K562 (cell line): Measurements from ENCODE around the gene HEMGN. TPM values are rescaled to one million over a fixed set of nuclear protein-coding genes. Genes with fewer than 3 reads are reported as not detected.

Experiments used
- ATF7 ChIP-seq: fragments of 450-650 bp; IDR thresholded peaks from 2 replicates; pipeline ENCODE4 v1.7.1; 2014; ENCODE audit warnings: mild to moderate bottlenecking, moderate library complexity
- FOXA1 ChIP-seq: fragments of 450-650 bp; IDR thresholded peaks from 2 replicates; pipeline ENCODE4 v1.6.1; 2016; ENCODE audit warnings: mild to moderate bottlenecking, borderline replicate concordance
- FOXJ2 ChIP-seq: fragments of 200-800 bp; sonication (Bioruptor generic); IDR thresholded peaks from 2 replicates; pipeline ENCODE4 v1.6.1; 2016; ENCODE audit warnings: missing genetic modification characterization, missing compliant biosample characterization
- GABPA ChIP-seq: fragments of 200-800 bp; sonication (Bioruptor generic); conservative IDR thresholded peaks from 2 replicates; pipeline ENCODE4 v1.6.1; 2016; ENCODE audit warnings: low read depth, missing genetic modification characterization, missing compliant biosample characterization
- HDAC6 ChIP-seq: IDR thresholded peaks from 2 replicates; pipeline ENCODE4 v1.6.1; 2012; ENCODE audit warnings: low read depth, mild to moderate bottlenecking, control low read depth, inconsistent platforms, low read length, moderate library complexity
- NCOR1 ChIP-seq: fragments of 450-650 bp; IDR thresholded peaks from 2 replicates; pipeline ENCODE4 v1.6.1; 2016; ENCODE audit warnings: mild to moderate bottlenecking, moderate library complexity
- NR1H2 ChIP-seq: sonication (generic); formaldehyde crosslinking; IDR thresholded peaks from 2 replicates; pipeline ENCODE4 v1.4.0; 2020; ENCODE audit warnings: mild to moderate bottlenecking, missing genetic modification reagents
- POLR2AphosphoS2 ChIP-seq: IDR thresholded peaks from 2 replicates; pipeline ENCODE4 v1.6.1; 2012; ENCODE audit warnings: low read length, improper control_type of control experiment
- POLR2AphosphoS5 ChIP-seq: IDR thresholded peaks from 2 replicates; pipeline ENCODE4 v1.6.1; 2011; ENCODE audit warnings: mild to moderate bottlenecking, low read depth, low read length, moderate library complexity; ENCODE audit not compliant: control insufficient read depth, insufficient read depth
- RB1 ChIP-seq: fragments of 450-650 bp; IDR thresholded peaks from 2 replicates; pipeline ENCODE4 v1.6.1; 2017; ENCODE audit warnings: low read depth, mild to moderate bottlenecking
- RBM14 ChIP-seq: fragments of 200-400 bp; formaldehyde crosslinking; IDR thresholded peaks from 2 replicates; pipeline ENCODE4 v1.6.1; 2018; ENCODE audit warnings: low read depth, mild to moderate bottlenecking, low read length, moderate library complexity, borderline replicate concordance; ENCODE audit not compliant: insufficient read depth
- SMARCA5 ChIP-seq: fragments of 450-650 bp; IDR thresholded peaks from 2 replicates; pipeline ENCODE4 v1.6.1; 2016
- SRSF7 ChIP-seq: fragments of 200-400 bp; formaldehyde crosslinking; optimal IDR thresholded peaks from 2 replicates; pipeline ENCODE3; 2017; ENCODE audit warnings: mild to moderate bottlenecking, low read depth, low read length
- STAT5A ChIP-seq: IDR thresholded peaks from 2 replicates; pipeline ENCODE4 v1.6.1; 2012; ENCODE audit warnings: low read length, inconsistent platforms, borderline replicate concordance
- TEAD1 ChIP-seq, 2 experiments: fragments of 450-650 bp in 1 of 2; sonication (generic) in 1 of 2; formaldehyde crosslinking; IDR thresholded peaks; 2 replicates each; pipeline versions ENCODE4 v1.4.0 to v1.8.0; 2020 to 2022; ENCODE audit warnings: mild to moderate bottlenecking in 2 of 2, missing genetic modification reagents in 1 of 2
- ZBED1 ChIP-seq: IDR thresholded peaks from 2 replicates; pipeline ENCODE4 v1.6.1; 2014
- ZNF354B ChIP-seq: fragments of 250-450 bp; sonication (Bioruptor Pico); IDR thresholded peaks from 2 replicates; pipeline ENCODE4 v1.4.0; 2020
- ZNF431 ChIP-seq: sonication (generic); formaldehyde crosslinking; IDR thresholded peaks from 2 replicates; pipeline ENCODE4 v1.8.0; 2022; ENCODE audit warnings: mild to moderate bottlenecking, missing genetic modification reagents
- polyA plus RNA-seq, 8 experiments: library from polyadenylated mRNA; depleted of rRNA in 4 of 8; stranded (reverse) in 5 of 8; unstranded in 3 of 8; fragments of >200 nt; fragmentation: Nextera tagmentation in 2 of 8; fragmentation: Illumina TruSeq in 1 of 8; extraction: Ambion mirVana in 2 of 8; extraction: Trizol in 1 of 8; gene quantifications; 2 replicates each; pipeline versions ENCODE4 v1.2.1 to v1.2.3, GENCODE V29; 2011 to 2014; ENCODE audit warnings: inconsistent platforms in 1 of 8, missing spikeins in 1 of 8
- total RNA-seq, 7 experiments: library from RNA; depleted of rRNA in 6 of 7; stranded (reverse); fragments of >200 nt in 6 of 7; fragmentation: Illumina TruSeq in 2 of 7; extraction: Trizol in 2 of 7; gene quantifications; 2 replicates each; pipeline versions ENCODE4 v1.2.1 to v1.2.3, GENCODE V29; 2011 to 2021; ENCODE audit warnings: low replicate concordance in 1 of 7
- TF ChIP-seq, protein P1 (sequence below): fragments of 450-650 bp; conservative IDR thresholded peaks from 2 replicates; pipeline ENCODE4 v1.6.1; 2016; ENCODE audit warnings: missing genetic modification characterization, low read depth, mild to moderate bottlenecking, control low read depth, missing compliant biosample characterization
- TF ChIP-seq, protein P2 (sequence below): fragments of 200-800 bp; sonication (Bioruptor generic); IDR thresholded peaks from 2 replicates; pipeline ENCODE4 v1.6.1; 2016; ENCODE audit warnings: missing genetic modification characterization, missing compliant biosample characterization
- TF ChIP-seq, protein P3 (sequence below): fragments of 450-650 bp; IDR thresholded peaks from 2 replicates; pipeline ENCODE4 v1.7.1; 2018; ENCODE audit warnings: mild to moderate bottlenecking, low read depth; ENCODE audit not compliant: partially characterized antibody

Gene HEMGN
- total and polyA plus RNA-seq, 9 of the 15 experiments (the other 6 are each of a cell fraction or from before 2014, with no cell fraction given): 56.3 to 258 (median 137) TPM

DNA sequence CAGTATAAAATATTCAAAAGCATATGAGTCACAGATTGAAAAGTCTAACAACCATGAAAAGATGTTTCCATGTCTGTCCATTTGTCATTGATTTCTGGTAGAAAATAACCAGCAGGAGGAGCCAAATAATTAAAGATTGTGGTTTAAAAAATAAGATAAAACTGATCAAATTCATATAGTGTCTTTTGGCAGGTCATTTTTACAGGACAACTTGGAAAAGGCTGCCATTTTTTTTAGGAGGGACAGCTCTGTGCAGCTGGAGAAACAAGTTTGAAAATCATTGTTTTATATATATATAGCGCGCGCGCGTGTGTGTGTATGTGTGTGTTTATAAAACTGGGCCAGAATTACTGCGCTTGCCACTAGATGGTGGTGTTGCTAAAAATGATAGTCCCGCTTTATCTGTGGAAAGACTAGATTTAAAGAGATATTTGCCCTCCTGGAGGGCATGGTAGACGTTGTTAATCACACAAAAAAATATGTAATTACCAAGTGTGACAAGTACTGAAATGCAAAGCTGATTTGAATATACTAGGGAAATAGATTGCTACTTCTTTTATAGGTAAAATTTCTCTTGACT is 14.4 kb downstream of the HEMGN start (continued):
- TF ChIP-seq, protein P1, sequence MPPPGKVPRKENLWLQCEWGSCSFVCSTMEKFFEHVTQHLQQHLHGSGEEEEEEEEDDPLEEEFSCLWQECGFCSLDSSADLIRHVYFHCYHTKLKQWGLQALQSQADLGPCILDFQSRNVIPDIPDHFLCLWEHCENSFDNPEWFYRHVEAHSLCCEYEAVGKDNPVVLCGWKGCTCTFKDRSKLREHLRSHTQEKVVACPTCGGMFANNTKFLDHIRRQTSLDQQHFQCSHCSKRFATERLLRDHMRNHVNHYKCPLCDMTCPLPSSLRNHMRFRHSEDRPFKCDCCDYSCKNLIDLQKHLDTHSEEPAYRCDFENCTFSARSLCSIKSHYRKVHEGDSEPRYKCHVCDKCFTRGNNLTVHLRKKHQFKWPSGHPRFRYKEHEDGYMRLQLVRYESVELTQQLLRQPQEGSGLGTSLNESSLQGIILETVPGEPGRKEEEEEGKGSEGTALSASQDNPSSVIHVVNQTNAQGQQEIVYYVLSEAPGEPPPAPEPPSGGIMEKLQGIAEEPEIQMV (tag): no peak
- TF ChIP-seq POLR2AphosphoS2 (no peak), ZBED1 (no peak), TEAD1 (CRISPR knock-in tag; IDR thresholded peaks at IDR 0.05) (no peak), GABPA (tag) (no peak), HDAC6 (no peak), ZNF431 (no peak), SMARCA5 (no peak), NR1H2 (CRISPR knock-in tag) (no peak), RBM14 (no peak), RB1 (no peak), NCOR1 (peak; percentile 44), ATF7 (peak; percentile 49), FOXJ2 (peak; percentile 59; the same call in 1 of the 2 replicates), POLR2AphosphoS5 (no peak), SRSF7 (no peak), FOXA1 (no peak), STAT5A (no peak), ZNF354B (CRISPR knock-in tag) (no peak)
- TF ChIP-seq, protein P2, sequence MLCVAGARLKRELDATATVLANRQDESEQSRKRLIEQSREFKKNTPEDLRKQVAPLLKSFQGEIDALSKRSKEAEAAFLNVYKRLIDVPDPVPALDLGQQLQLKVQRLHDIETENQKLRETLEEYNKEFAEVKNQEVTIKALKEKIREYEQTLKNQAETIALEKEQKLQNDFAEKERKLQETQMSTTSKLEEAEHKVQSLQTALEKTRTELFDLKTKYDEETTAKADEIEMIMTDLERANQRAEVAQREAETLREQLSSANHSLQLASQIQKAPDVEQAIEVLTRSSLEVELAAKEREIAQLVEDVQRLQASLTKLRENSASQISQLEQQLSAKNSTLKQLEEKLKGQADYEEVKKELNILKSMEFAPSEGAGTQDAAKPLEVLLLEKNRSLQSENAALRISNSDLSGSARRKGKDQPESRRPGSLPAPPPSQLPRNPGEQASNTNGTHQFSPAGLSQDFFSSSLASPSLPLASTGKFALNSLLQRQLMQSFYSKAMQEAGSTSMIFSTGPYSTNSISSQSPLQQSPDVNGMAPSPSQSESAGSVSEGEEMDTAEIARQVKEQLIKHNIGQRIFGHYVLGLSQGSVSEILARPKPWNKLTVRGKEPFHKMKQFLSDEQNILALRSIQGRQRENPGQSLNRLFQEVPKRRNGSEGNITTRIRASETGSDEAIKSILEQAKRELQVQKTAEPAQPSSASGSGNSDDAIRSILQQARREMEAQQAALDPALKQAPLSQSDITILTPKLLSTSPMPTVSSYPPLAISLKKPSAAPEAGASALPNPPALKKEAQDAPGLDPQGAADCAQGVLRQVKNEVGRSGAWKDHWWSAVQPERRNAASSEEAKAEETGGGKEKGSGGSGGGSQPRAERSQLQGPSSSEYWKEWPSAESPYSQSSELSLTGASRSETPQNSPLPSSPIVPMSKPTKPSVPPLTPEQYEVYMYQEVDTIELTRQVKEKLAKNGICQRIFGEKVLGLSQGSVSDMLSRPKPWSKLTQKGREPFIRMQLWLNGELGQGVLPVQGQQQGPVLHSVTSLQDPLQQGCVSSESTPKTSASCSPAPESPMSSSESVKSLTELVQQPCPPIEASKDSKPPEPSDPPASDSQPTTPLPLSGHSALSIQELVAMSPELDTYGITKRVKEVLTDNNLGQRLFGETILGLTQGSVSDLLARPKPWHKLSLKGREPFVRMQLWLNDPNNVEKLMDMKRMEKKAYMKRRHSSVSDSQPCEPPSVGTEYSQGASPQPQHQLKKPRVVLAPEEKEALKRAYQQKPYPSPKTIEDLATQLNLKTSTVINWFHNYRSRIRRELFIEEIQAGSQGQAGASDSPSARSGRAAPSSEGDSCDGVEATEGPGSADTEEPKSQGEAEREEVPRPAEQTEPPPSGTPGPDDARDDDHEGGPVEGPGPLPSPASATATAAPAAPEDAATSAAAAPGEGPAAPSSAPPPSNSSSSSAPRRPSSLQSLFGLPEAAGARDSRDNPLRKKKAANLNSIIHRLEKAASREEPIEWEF: no peak
- TF ChIP-seq, protein P3, sequence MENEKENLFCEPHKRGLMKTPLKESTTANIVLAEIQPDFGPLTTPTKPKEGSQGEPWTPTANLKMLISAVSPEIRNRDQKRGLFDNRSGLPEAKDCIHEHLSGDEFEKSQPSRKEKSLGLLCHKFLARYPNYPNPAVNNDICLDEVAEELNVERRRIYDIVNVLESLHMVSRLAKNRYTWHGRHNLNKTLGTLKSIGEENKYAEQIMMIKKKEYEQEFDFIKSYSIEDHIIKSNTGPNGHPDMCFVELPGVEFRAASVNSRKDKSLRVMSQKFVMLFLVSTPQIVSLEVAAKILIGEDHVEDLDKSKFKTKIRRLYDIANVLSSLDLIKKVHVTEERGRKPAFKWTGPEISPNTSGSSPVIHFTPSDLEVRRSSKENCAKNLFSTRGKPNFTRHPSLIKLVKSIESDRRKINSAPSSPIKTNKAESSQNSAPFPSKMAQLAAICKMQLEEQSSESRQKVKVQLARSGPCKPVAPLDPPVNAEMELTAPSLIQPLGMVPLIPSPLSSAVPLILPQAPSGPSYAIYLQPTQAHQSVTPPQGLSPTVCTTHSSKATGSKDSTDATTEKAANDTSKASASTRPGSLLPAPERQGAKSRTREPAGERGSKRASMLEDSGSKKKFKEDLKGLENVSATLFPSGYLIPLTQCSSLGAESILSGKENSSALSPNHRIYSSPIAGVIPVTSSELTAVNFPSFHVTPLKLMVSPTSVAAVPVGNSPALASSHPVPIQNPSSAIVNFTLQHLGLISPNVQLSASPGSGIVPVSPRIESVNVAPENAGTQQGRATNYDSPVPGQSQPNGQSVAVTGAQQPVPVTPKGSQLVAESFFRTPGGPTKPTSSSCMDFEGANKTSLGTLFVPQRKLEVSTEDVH: peak; percentile 64
